SKM-1 treated with dmso at 0.1 percent for 144 hours (cell line): ENCODE measurements around the gene PILRA.
"Not testable (repeated sequence)": the region's sequence is repeated elsewhere in the genome, so short reads cannot be mapped to it uniquely, and the experiment has no call there.

Source experiments
- DNase-seq: peaks from one replicate; lab custom pipeline; 2025; ENCODE audit not compliant: unreplicated experiment; lab: John Stamatoyannopoulos, UW

The PILRA gene

GRCh38 chr7:100376066-100376465 lies 2.8 kb downstream of the PILRA start:
- no peak for DNase-seq

DNA sequence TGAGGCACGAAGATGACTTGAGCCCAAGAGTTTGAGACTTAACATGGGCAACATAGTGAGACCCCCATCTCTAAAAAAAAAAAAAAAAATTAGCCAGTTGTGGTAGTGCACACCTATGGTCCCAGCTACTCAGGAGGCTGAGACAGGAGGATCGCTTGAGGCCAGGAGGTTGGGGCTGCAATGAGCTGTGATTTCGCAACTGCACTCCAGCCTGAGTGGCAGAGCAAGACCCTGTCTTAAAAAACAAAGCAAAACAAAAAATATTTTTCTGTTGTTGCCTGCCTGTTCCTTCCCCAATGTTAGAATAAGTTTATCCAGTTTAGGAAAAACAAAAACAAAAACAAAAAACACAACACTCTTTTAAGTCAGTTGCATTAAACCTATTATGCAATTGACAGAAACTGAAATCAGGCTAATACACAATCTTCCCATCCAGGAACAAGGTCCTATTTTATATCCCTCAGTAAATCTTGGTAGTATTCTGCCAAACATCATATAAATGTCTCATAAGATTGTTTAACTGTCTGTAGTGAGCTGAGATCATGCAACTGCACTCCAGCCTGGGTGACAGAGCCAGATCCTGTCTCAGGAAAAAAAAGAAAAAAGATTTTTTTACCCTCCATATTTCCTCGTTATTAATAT lies 4.9 kb downstream of the PILRA start:
- no peak for DNase-seq

DNA sequence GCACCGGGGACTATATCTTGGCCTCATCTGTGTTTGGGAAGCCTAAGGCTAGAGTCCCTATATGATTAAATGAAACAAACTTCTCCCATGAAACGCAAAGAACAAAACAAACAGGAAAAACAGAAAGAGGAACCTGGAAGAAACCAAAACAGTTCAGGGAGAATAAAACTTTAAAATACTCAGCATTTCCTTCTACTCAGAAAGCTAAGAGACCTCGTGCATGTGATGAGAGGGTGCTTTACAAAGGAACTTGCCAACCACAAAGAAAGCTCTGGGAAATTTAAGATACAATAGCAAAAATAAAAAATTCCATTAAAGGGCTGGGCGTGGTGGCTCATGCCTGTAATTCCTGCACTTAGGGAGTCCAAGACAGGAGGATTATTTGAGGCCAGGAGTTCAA lies 6.9 kb downstream of the PILRA start:
- DNase-seq: no peak

- DNase-seq: not testable (repeated sequence)
Measured at GRCh38 chr7:100381531-100382233, 8.4 kb downstream of the PILRA start.

- DNase-seq: not testable (repeated sequence)
Measured at GRCh38 chr7:100382234-100382853, 9.1 kb downstream of the PILRA start.

DNA sequence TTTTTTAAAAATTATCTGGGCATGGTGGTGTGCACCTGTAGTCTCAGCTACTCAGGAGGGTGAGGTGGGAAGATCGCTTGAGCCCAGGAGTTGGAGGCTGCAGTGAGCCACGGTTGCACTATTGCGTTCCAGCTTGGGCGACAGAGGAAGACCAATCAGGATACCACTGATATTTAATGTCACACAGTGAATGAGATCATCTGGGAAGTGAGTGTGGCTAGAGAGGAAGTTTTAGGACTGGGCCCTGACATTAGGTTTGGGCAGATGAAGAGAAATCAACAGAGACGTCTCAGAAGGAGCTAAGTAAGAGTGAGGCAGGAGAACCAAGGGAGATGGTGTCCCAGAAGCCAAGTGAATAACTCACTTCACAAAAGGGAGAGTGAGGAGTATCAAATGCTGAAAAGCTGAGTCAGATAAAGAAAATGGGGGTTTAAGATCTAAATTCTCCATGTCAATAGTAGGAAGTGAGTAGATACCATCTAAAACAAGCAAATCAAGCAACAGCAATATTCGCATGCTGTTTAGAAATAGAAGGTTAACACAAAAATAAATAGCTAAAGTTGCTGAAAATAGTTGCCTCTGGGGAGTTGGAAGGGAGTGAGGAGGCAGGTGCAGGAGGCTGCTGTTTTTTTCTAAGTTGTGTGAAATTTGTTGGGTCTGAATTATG lies 11.5 kb downstream of the PILRA start:
- no peak for DNase-seq

- DNase-seq: no peak
Measured at GRCh38 chr7:100386940-100387339, 13.7 kb downstream of the PILRA start.

DNA sequence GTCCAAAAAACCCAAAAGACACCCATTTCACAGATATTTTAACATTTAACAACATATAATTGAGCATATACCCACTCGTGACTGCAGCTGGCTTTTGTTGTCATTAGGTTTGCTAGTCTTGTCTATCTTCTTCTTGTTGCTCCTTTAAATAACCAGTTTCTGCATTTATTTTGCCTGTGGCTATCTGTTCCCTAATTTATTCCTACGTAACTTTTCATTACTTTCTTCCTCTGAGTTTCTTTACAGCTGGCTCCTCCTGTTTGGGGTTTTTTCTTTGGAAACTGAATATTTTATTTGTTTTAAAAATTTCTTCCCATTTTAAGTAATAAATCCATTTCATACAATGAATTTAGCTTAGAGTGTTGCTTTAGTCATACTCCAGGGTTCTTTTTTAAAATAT lies 14.4 kb downstream of the PILRA start:
- DNase-seq: no peak

DNA sequence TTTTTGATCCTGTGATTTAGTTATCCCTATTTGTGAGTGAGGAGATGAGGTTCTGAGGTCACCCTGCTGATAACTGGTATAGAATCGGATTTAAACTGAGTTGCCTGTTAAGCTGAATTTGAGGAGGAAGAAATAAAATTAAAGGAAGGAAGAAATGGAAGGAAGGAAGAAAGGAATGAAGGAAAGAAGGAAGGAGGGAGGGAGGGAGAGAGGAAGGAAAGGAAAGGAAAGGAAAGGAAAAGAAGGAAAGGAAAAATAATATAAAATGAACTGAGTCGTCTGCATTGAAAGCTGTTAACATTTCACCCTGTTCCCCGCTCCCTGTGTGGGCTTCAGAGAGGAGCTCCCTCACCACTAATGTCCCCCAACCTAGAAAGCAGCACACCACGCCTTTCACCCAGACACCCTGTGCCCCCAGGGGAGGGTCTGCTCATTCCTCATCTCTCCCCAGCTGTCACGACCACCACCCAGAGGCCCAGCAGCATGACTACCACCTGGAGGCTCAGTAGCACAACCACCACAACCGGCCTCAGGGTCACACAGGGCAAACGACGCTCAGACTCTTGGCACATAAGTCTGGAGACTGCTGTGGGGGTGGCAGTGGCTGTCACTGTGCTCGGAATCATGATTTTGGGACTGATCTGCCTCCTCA lies 16.3 kb downstream of the PILRA start:
- no peak for DNase-seq

GRCh38 chr7:100390286-100391009 lies 17.2 kb downstream of the PILRA start:
- no peak for DNase-seq

GRCh38 chr7:100393233-100393905 lies 20.1 kb downstream of the PILRA start:
- no peak for DNase-seq

DNA sequence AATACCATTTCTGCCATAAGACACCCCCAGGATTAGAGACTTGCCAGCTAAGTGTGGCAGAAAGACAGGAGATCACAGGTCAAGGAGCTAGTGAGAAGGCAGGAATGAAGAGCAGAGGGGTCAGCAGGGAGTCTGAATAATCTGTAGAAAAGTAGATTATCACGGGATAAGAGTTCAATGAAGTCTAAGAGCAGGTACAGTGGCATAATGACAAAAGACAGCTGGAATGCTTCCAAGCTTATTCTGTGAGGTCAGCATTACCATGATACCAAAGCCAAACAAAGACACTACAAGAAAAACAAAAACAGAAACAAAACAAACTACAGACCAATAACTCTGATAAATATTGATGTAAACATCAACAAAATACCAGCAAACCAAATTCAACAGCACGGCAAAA lies 20.8 kb downstream of the PILRA start:
- DNase-seq: no peak

DNA sequence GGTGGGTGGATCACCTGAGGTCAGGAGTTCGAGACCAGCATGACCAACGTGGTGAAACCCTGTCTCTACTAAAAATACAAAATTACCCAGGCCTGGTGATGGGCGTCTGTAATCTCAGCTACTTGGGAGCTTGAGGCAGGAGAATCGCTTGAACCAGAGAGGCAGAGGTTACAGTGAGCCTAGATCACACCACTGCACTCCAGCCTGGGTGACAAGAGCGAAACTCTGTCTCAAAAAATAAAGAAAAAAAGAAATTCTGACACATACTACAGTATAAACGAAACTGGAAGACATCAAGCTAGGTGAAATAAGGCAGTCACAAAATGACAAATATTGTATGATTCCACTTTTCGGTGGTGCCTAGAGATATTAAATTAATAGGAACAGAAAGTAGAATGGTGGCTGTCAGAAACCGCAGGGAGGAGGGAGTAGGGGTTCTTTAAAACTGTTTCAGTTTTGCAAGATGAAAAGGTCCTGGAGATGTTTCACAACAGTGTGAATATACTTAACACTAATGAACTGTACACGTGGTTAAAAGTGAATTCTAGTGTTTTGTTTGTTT lies 23.2 kb downstream of the PILRA start:
- peak; percentile 84 for DNase-seq

DNA sequence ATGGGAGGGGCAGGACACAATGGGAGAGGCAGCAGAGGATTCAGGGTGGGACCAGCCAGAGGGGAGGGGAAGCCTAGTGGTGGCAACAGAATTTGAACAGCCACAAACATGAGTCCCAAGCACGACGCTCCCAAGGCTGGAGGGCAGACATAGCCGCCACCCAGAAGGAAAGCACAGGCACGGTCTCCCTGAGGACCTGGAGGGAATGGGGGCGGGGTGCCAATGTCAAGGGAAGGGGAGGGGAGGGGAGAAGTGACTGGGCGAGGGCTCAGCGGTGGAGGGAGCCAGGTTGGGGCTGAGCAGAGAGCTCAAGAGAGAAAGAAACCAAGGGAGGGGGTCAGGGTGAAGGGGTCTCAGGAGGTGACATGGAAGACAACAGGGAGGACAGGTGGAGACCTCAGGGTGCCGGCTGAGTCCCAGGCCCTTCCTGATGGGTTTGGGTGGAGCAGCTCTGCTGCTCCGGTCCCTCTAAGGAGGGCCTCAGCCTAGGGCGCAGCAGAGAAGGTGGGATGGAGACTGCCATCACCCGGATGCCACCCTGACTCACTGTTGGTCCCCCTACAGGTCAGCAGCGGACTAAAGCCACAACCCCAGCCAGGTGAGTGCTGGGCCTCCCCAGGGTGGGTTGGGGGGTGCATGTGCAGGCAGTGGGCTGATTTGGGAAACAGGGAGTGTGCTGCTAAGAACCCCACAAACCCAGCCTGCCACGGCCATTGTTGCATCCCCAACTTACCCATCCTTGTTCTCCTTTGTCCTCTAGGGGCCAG lies 24.2 kb downstream of the PILRA start:
- DNase-seq: no peak

- DNase-seq: no peak
Measured at GRCh38 chr7:100398239-100398638, 25.0 kb downstream of the PILRA start.

DNA sequence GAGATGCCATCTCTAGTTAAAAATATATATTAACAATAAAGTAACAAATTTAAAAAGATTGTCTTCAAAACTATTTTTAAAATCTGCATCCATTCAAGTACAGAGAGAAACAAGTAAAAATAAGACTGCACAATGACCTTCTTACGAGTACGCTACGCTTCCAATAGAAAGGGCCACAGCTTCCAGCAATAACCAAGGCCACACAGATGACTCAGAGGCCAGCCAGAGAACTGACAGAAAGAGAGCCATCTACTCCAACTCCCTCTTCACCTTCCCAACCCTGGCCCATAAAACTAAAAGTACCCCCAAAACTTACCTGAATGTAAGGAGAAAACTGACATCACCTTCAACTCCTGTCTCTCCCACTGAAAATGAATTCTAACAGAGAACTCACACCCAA lies 26.8 kb downstream of the PILRA start:
- DNase-seq: no peak

- no peak for DNase-seq
Measured at GRCh38 chr7:100400656-100401055, 27.4 kb downstream of the PILRA start.

DNA sequence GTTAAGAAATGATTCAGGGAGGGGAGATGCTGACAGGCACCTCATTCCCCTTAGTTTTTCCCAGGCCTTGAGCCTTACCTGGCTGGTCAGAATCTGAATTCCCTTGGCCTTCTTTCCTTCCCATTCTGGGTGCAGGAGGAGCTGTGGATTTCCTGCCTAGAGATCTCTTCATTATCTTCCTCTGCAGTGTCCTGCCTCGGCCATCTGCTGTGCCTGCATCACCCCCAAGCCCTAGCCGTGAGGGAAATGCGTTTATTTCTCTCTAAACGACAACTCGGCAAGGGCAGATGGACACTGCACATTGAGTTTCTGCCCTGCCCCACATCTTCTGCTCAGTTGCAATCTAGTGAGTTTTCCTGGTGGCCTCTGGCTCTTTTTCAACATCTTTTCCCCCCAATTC lies 28.5 kb downstream of the PILRA start:
- DNase-seq: no peak

- no peak for DNase-seq
Measured at GRCh38 chr7:100402241-100402640, 29.0 kb downstream of the PILRA start.
